ENCODE measurements around the gene FPR3. TPM values are rescaled to one million over a fixed set of nuclear protein-coding genes. Genes with fewer than 3 reads are reported as not detected.

Gene FPR3
- total and polyA plus RNA-seq, 9 of the 15 experiments (the other 6 are each of a cell fraction or from before 2014, with no cell fraction given) = 0.08 to 0.51 (median 0.22) TPM; not detected in 1

- TF ChIP-seq OTX1 (CRISPR knock-in tag; IDR thresholded peaks at IDR 0.05) (0 out of 2 replicates have a peak, but pooled peaks have one; percentile 54), ZEB2 (IDR thresholded peaks at IDR 0.05) (0 out of 2 replicates have a peak, but pooled peaks have one; percentile 49), ZNF76 (CRISPR knock-in tag; IDR thresholded peaks at IDR 0.05; ENCODE audit: borderline replicate concordance) (peak; percentile 48; the same call in 1 of the 2 replicates), ZNF212 (CRISPR knock-in tag; IDR thresholded peaks at IDR 0.05) (0 out of 2 replicates have a peak, but pooled peaks have one; percentile 15), CREM (IDR thresholded peaks at IDR 0.05; ENCODE audit: low read depth) (0 out of 2 replicates have a peak, but pooled peaks have one; percentile 35), ZNF592 (IDR thresholded peaks at IDR 0.05) (peak; percentile 90), ZNF395 (CRISPR knock-in tag; IDR thresholded peaks at IDR 0.05) (peak; percentile 42), DDX20 (tag; IDR thresholded peaks at IDR 0.05; ENCODE audit: low read depth) (0 out of 2 replicates have a peak, but pooled peaks have one; percentile 22), RNF2 (IDR thresholded peaks at IDR 0.05) (peak; percentile 16; the same call in 1 of the 2 replicates), ZNF174 (CRISPR knock-in tag; IDR thresholded peaks at IDR 0.05) (peak; percentile 69; the same call in 1 of the 2 replicates), CBFA2T3 (IDR thresholded peaks at IDR 0.05) (peak; percentile 55), ZNF584 (CRISPR knock-in tag; IDR thresholded peaks at IDR 0.05; ENCODE audit: low read depth) (peak; percentile 78; the same call in 1 of the 2 replicates), ARID3A (IDR thresholded peaks at IDR 0.05; ENCODE audit: borderline replicate concordance, low read depth, low read length) (peak; percentile 49; the same call in 1 of the 2 replicates), NCOA1 (IDR thresholded peaks at IDR 0.05; ENCODE audit: low read depth) (0 out of 2 replicates have a peak, but pooled peaks have one; percentile 22), ZNF583 (CRISPR knock-in tag; IDR thresholded peaks at IDR 0.05) (peak; percentile 70; the same call in 1 of the 2 replicates), AFF1 (IDR thresholded peaks at IDR 0.05; ENCODE audit: low read depth in 1 of 2, partially characterized antibody in 2 of 2) (peak in 1 of 2 experiments; percentile 60), DPF2 (IDR thresholded peaks at IDR 0.05) (peak; percentile 64)
Observed at GRCh38 chr19:51804789-51805188, 9.8 kb downstream of the FPR3 start (continued).
